HEK293T (cell line): ENCODE results near the gene XIST.

Source experiments
- CTBP1 ChIP-seq: fragments of 450-650 bp; IDR thresholded peaks from 2 replicates; pipeline ENCODE4 v1.6.1; 2016; ENCODE audit warnings: borderline replicate concordance
- SP1 ChIP-seq: fragments of 450-650 bp; IDR thresholded peaks from 2 replicates; pipeline ENCODE4 v1.6.1; 2017

DNA sequence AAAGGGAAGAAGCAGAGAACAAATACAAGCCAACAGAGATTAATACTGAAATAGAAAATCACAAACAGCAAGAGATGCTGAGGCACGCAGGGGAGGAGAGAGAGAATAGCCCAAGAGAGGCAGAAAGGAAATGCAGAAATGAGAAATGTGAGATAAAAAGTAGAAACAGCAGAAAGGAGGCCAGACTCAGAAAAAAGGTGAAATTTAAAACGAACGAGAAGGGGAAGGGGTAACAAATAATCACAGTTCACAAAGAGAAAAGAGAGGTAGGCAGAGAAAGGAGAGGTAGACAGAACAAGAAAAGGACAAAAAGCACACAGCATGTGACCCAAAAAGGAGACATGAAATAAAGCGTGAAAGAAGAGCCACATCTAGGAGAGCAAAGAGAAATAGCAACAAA lies 25.1 kb downstream of the XIST start:
- TF ChIP-seq SP1: no peak
- no peak for TF ChIP-seq CTBP1
